ENCODE measurements around the gene RPUSD4.

- TF ChIP-seq HCFC1 (IDR thresholded peaks at IDR 0.05; ENCODE audit: low read depth, low read length): no peak
- TF ChIP-seq E2F4 (CRISPR knock-in tag; IDR thresholded peaks at IDR 0.05; ENCODE audit: low read depth): no peak
- no peak for TF ChIP-seq ATF2 (CRISPR knock-in tag; IDR thresholded peaks at IDR 0.05)
- TF ChIP-seq E2F1 (CRISPR knock-in tag; IDR thresholded peaks at IDR 0.05): no peak
- no peak for TF ChIP-seq ETV6 (IDR thresholded peaks at IDR 0.05; ENCODE audit: borderline replicate concordance in 1 of 2, low read depth in 2 of 2, low read length in 1 of 2)
- no peak for TF ChIP-seq ETV6 (CRISPR knock-in tag; IDR thresholded peaks at IDR 0.05; ENCODE audit: borderline replicate concordance)
- no peak for TF ChIP-seq E2F8 (IDR thresholded peaks at IDR 0.05; ENCODE audit: low read depth, partially characterized antibody)
- TF ChIP-seq ZBTB9 (CRISPR knock-in tag; IDR thresholded peaks at IDR 0.05): no peak
Measured at GRCh38 chr11:126165757-126166156, 45.7 kb downstream of the RPUSD4 start.

All from K562 (cell line).